SK-N-SH (cell line): ENCODE data around the gene GPR137B. TPM values are rescaled to one million over a fixed set of nuclear protein-coding genes. Genes with fewer than 3 reads are reported as not detected.
A peak's percentile ranks its signal among the peaks of the same experiment; 100 is the strongest.

Experiments
- CTCF ChIA-PET: fragments of 300-600, 350-600 bp; formaldehyde crosslinking; extraction: SDS; loops from one replicate; lab custom pipeline; 2021; lab: Yijun Ruan, JAX
- POLR2A ChIA-PET: fragments of 350-600 bp; sonication (Branson Sonifier 250); formaldehyde crosslinking; extraction: SDS; loops from one replicate; lab custom pipeline; 2020; ENCODE audit warnings: antibody characterized with exemption, inconsistent platforms; lab: Yijun Ruan, JAX
- DNase-seq: peaks from one replicate; pipeline ENCODE4 v3.0.0; 2012
- H2AFZ ChIP-seq: fragments of 200-600 bp; sonication (generic); 2 replicates; pipeline ENCODE4 v1.8.1; 2016; ENCODE audit warnings: antibody characterized with exemption, mild to moderate bottlenecking, low read depth
- H3F3A ChIP-seq: fragments of 200-600 bp; sonication (generic); replicated peaks from 2 replicates; pipeline ENCODE3; 2016; ENCODE audit warnings: antibody characterized with exemption, mild to moderate bottlenecking; ENCODE audit not compliant: insufficient read depth
- H3K27ac ChIP-seq, 2 experiments: fragments of 200-500 bp in 1 of 2; fragments of 200-600 bp in 1 of 2; sonication (Bioruptor generic) in 1 of 2; sonication (generic), shearing (Covaris generic) in 1 of 2; 2 replicates each; pipeline versions ENCODE4 v1.5.1 to v1.6.1; 2014 to 2016; ENCODE audit warnings: low read depth in 2 of 2, inconsistent platforms in 1 of 2, low read length in 1 of 2, mild to moderate bottlenecking in 1 of 2, mixed read lengths in 1 of 2
- H3K27me3 ChIP-seq: fragments of 200-600 bp; sonication (generic), shearing (Covaris generic); 2 replicates; pipeline ENCODE4 v1.6.1; 2016; ENCODE audit warnings: mixed run types; ENCODE audit not compliant: insufficient read depth
- H3K36me3 ChIP-seq, 2 experiments: fragments of 200-500 bp in 1 of 2; fragments of 200-600 bp in 1 of 2; sonication (Bioruptor generic) in 1 of 2; sonication (generic) in 1 of 2; replicated peaks in 1 of 2; 2 replicates each; pipeline versions ENCODE3 to v1.5.1; 2014 to 2016; ENCODE audit warnings: low read length in 1 of 2, mild to moderate bottlenecking in 1 of 2; ENCODE audit not compliant: insufficient read depth in 2 of 2, control insufficient read depth in 1 of 2
- H3K4me1 ChIP-seq, 2 experiments: fragments of 200-500 bp in 1 of 2; fragments of 200-600 bp in 1 of 2; sonication (Bioruptor generic) in 1 of 2; sonication (generic), shearing (Covaris generic) in 1 of 2; 2 replicates each; pipeline versions ENCODE4 v1.5.1 to v1.6.1; 2014 to 2016; ENCODE audit warnings: low read depth in 1 of 2, low read length in 1 of 2, mixed run types in 1 of 2; ENCODE audit not compliant: insufficient read depth in 2 of 2, control insufficient read depth in 1 of 2
- H3K4me2 ChIP-seq: fragments of 200-600 bp; sonication (generic), shearing (Covaris generic); 2 replicates; pipeline ENCODE4 v1.6.1; 2017; ENCODE audit warnings: mixed run types
- H3K4me3 ChIP-seq, 2 experiments: fragments of 200-500 bp in 1 of 2; fragments of 200-600 bp in 1 of 2; sonication (Bioruptor generic) in 1 of 2; sonication (generic), shearing (Covaris generic) in 1 of 2; 2 replicates each; pipeline versions ENCODE4 v1.5.1 to v1.8.1; 2014 to 2016; ENCODE audit warnings: low read depth in 2 of 2, inconsistent platforms in 1 of 2, low read length in 1 of 2, mild to moderate bottlenecking in 1 of 2, mixed read lengths in 1 of 2, moderate library complexity in 1 of 2
- H3K79me2 ChIP-seq: fragments of 200-600 bp; sonication (generic); 2 replicates; pipeline ENCODE4 v1.8.1; 2017; ENCODE audit warnings: mild to moderate bottlenecking; ENCODE audit not compliant: insufficient read depth
- H3K9ac ChIP-seq: fragments of 200-600 bp; sonication (generic); 2 replicates; pipeline ENCODE4 v1.6.1; 2017; ENCODE audit warnings: mixed run types
- H3K9me2 ChIP-seq: fragments of 200-600 bp; sonication (generic); 2 replicates; pipeline ENCODE4 v1.6.1; 2017; ENCODE audit warnings: mixed run types
- H3K9me3 ChIP-seq: fragments of 200-600 bp; sonication (generic); 2 replicates; pipeline ENCODE4 v1.6.1; 2017; ENCODE audit warnings: mixed run types, mild to moderate bottlenecking, moderate library complexity
- H4K20me1 ChIP-seq: fragments of 200-600 bp; sonication (generic); 2 replicates; pipeline ENCODE4 v1.6.1; 2017; ENCODE audit warnings: mild to moderate bottlenecking, mixed run types; ENCODE audit not compliant: insufficient read depth
- EZH2phosphoT487 ChIP-seq: fragments of 200-600 bp; sonication (generic); IDR thresholded peaks from 2 replicates; pipeline ENCODE4 v1.6.1; 2017; ENCODE audit warnings: low read depth, mixed run types, mild to moderate bottlenecking, antibody characterized with exemption, moderate library complexity, borderline replicate concordance
- FOSL2 ChIP-seq: IDR thresholded peaks from 2 replicates; pipeline ENCODE4 v1.4.0; 2012; ENCODE audit warnings: low read depth, mild to moderate bottlenecking, moderate library complexity, borderline replicate concordance
- GATA2 ChIP-seq: sonication (generic); formaldehyde crosslinking; IDR thresholded peaks from 2 replicates; pipeline ENCODE4 v1.5.0; 2020; ENCODE audit warnings: mild to moderate bottlenecking, missing genetic modification reagents
- RFX5 ChIP-seq: IDR thresholded peaks from 2 replicates; pipeline ENCODE4 v1.6.1; 2012; ENCODE audit warnings: mild to moderate bottlenecking, improper control_type of control experiment, low read length
- YY1 ChIP-seq: IDR thresholded peaks from 2 replicates; pipeline ENCODE4 v1.4.0; 2012; ENCODE audit warnings: low read depth, mild to moderate bottlenecking
- WGBS: methylation state at CpG from one replicate; pipeline ENCODE4 v1.1.6; 2017; ENCODE audit warnings: low lambda C conversion rate; 5-methylcytosine and 5-hydroxymethylcytosine counted together
- polyA plus RNA-seq, 3 experiments: library from polyadenylated mRNA; depleted of rRNA; stranded (reverse); fragments of >200 nt; gene quantifications; 2 replicates each; pipeline ENCODE4 v1.2.3, GENCODE V29; 2012
- TF ChIP-seq, protein P1 (sequence below): IDR thresholded peaks from 2 replicates; pipeline ENCODE4; 2012
- TF ChIP-seq, protein P2 (sequence below): IDR thresholded peaks from 2 replicates; pipeline ENCODE4 v1.4.0; 2012; ENCODE audit warnings: low read depth, borderline replicate concordance
- TF ChIP-seq, protein P3 (sequence below): fragments of 150-350 bp; IDR thresholded peaks from 2 replicates; pipeline ENCODE4 v1.6.1; 2017; ENCODE audit warnings: antibody characterized with exemption, low read length, low read depth, borderline replicate concordance
- TF ChIP-seq, protein P4 (sequence below): IDR thresholded peaks from 2 replicates; pipeline ENCODE4 v1.4.0; 2012; ENCODE audit warnings: low read depth
- TF ChIP-seq, protein P5 (sequence below): IDR thresholded peaks from 2 replicates; pipeline ENCODE4 v1.6.1; 2012; ENCODE audit warnings: mild to moderate bottlenecking, low read depth, low read length, moderate library complexity

The GPR137B gene
- polyA plus RNA-seq, 1 of the 3 experiments (the other 2 are of a cell fraction) = 7.0 TPM

DNA sequence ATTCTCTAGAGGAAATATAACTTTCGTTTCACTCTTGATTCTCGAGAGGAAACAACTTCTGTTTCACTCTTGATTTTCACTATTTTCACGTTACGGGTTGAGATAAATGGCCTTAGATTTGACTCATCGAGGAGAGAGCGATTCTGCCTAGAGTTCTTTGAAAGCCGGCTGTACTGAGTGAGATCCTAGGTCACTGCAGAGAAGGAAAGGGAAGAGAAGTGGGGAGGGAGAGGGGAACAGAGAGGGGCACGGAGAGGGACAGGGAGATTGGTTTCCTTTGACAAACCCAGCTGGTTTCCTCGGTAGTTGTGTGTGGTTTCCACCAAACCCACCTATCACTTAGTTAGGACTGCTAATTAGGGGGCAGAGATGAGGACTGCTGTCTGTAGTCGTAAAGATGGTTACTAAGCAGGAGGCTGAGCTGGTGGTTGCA is 21.6 kb upstream of the GPR137B start:
- CTCF ChIA-PET = interaction anchor here (1.0 kb wide), 1 partner anchor 10 kb away, joined by 3 read pairs; no protein-coding TSS in a partner anchor
- 62% methylated on average over 10 of the region's 10 CpGs for WGBS
- no peak for DNase-seq
- no peaks in the 10 kb centered on the region for H3K79me2 ChIP-seq
- no peak overlapping the region for H3K9ac ChIP-seq
- H2AFZ ChIP-seq = peak overlapping the region; percentile 59; the same call in 1 of the 2 replicates
- no peaks in the 10 kb centered on the region for H3K27me3 ChIP-seq
- no peaks in the 10 kb centered on the region for H3K36me3 ChIP-seq
- no peaks in the 10 kb centered on the region for H3F3A ChIP-seq
- no peak overlapping the region for H3K4me2 ChIP-seq
- H3K9me2 ChIP-seq = no peaks in the 10 kb centered on the region
- POLR2A ChIA-PET = no interaction called here
- no peak overlapping the region for H3K27ac ChIP-seq
- H4K20me1 ChIP-seq = no peaks in the 10 kb centered on the region
- H3K4me1 ChIP-seq = no peaks in the 10 kb centered on the region
- H3K4me3 ChIP-seq = no peak overlapping the region
- no peaks in the 10 kb centered on the region for H3K9me3 ChIP-seq
- no peak for TF ChIP-seq FOSL2
- TF ChIP-seq, protein P1, sequence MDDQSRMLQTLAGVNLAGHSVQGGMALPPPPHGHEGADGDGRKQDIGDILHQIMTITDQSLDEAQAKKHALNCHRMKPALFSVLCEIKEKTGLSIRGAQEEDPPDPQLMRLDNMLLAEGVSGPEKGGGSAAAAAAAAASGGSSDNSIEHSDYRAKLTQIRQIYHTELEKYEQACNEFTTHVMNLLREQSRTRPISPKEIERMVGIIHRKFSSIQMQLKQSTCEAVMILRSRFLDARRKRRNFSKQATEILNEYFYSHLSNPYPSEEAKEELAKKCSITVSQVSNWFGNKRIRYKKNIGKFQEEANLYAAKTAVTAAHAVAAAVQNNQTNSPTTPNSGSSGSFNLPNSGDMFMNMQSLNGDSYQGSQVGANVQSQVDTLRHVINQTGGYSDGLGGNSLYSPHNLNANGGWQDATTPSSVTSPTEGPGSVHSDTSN = no peak
- TF ChIP-seq, protein P2, sequence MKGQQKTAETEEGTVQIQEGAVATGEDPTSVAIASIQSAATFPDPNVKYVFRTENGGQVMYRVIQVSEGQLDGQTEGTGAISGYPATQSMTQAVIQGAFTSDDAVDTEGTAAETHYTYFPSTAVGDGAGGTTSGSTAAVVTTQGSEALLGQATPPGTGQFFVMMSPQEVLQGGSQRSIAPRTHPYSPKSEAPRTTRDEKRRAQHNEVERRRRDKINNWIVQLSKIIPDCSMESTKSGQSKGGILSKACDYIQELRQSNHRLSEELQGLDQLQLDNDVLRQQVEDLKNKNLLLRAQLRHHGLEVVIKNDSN = no peak
- no peak for TF ChIP-seq YY1
- no peak for TF ChIP-seq EZH2phosphoT487
- TF ChIP-seq, protein P3, sequence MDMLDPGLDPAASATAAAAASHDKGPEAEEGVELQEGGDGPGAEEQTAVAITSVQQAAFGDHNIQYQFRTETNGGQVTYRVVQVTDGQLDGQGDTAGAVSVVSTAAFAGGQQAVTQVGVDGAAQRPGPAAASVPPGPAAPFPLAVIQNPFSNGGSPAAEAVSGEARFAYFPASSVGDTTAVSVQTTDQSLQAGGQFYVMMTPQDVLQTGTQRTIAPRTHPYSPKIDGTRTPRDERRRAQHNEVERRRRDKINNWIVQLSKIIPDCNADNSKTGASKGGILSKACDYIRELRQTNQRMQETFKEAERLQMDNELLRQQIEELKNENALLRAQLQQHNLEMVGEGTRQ = no peak

DNA sequence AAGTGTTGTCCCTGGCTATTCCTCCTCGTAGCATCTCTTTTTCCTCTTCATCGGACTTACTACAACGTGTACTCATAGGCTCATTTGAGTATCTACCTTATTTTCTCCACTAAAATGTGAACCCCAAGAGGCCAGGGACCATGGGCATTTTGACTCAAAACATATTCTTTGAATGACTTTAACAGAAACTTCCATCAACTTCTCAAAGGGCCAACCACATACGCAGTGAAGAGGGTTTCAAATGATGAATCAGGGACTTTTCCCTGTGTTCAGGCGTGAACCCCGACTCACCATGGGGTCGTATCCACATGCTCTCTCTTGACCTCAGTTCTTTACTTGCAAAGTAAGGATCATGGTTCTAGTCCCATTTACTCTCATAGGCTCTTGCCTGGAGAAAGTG is 20.2 kb upstream of the GPR137B start:
- H3K27ac ChIP-seq = no peak overlapping the region
- H4K20me1 ChIP-seq = no peaks in the 10 kb centered on the region
- no peaks in the 10 kb centered on the region for H3K9me3 ChIP-seq
- no peak for DNase-seq
- H2AFZ ChIP-seq = no peak overlapping the region
- POLR2A ChIA-PET = no interaction called here
- no peaks in the 10 kb centered on the region for H3K79me2 ChIP-seq
- H3F3A ChIP-seq = no peaks in the 10 kb centered on the region
- H3K9me2 ChIP-seq = no peaks in the 10 kb centered on the region
- WGBS = 74% methylated on average over 7 of the region's 7 CpGs
- H3K4me3 ChIP-seq = no peak overlapping the region
- TF ChIP-seq, protein P4, sequence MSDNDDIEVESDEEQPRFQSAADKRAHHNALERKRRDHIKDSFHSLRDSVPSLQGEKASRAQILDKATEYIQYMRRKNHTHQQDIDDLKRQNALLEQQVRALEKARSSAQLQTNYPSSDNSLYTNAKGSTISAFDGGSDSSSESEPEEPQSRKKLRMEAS = no peak
- TF ChIP-seq RFX5 (no peak), GATA2 (CRISPR knock-in tag) (no peak)
- TF ChIP-seq, protein P5, sequence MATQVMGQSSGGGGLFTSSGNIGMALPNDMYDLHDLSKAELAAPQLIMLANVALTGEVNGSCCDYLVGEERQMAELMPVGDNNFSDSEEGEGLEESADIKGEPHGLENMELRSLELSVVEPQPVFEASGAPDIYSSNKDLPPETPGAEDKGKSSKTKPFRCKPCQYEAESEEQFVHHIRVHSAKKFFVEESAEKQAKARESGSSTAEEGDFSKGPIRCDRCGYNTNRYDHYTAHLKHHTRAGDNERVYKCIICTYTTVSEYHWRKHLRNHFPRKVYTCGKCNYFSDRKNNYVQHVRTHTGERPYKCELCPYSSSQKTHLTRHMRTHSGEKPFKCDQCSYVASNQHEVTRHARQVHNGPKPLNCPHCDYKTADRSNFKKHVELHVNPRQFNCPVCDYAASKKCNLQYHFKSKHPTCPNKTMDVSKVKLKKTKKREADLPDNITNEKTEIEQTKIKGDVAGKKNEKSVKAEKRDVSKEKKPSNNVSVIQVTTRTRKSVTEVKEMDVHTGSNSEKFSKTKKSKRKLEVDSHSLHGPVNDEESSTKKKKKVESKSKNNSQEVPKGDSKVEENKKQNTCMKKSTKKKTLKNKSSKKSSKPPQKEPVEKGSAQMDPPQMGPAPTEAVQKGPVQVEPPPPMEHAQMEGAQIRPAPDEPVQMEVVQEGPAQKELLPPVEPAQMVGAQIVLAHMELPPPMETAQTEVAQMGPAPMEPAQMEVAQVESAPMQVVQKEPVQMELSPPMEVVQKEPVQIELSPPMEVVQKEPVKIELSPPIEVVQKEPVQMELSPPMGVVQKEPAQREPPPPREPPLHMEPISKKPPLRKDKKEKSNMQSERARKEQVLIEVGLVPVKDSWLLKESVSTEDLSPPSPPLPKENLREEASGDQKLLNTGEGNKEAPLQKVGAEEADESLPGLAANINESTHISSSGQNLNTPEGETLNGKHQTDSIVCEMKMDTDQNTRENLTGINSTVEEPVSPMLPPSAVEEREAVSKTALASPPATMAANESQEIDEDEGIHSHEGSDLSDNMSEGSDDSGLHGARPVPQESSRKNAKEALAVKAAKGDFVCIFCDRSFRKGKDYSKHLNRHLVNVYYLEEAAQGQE = no peak
- CTCF ChIA-PET = no interaction called here
- no peaks in the 10 kb centered on the region for H3K36me3 ChIP-seq
- no peak overlapping the region for H3K4me2 ChIP-seq
- no peaks in the 10 kb centered on the region for H3K27me3 ChIP-seq
- H3K4me1 ChIP-seq = no peaks in the 10 kb centered on the region
- H3K9ac ChIP-seq = no peak overlapping the region
